Measurements from ENCODE around the gene SRRM5.

DNA sequence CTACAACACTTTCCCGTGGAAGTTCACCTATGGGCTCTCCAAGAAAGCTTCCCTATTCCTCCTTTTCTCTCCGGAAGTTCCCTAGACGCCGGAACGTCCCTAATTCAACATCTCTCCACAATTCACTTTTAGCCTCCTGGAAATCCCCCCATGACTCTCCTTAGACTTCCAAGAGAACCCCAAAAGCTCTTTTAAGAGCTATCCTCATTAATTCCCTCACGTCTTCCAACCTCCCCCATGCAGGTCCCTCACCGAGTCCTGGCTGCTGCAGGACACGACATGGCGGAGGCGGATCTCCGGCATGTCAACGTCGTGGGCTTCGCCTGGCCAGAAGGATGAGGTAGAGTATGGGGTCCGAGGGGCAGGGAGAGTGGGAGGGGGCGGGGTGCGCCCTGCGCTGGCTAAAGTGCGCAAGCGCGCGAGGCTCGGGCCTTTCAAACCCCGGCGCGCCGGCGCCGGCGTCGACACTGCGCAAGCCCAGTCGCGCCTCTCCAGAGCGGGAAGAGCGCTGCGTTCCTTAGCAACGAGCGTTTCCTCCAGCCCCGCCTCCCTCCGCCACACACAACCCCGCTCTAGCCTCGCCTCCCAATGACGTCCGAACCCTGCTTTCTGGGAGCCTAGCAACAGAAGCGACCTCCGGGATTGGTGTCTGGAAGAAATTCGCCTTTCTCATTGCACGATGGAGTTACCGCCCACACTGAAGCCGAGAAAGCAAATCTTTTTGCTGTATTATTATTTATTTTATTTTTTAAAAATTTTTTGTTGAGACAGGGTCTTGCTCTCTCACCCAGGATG is 36.5 kb upstream of the SRRM5 start, which contains the start of the genes PINLYP and XRCC1:
- TF ChIP-seq, protein P1, sequence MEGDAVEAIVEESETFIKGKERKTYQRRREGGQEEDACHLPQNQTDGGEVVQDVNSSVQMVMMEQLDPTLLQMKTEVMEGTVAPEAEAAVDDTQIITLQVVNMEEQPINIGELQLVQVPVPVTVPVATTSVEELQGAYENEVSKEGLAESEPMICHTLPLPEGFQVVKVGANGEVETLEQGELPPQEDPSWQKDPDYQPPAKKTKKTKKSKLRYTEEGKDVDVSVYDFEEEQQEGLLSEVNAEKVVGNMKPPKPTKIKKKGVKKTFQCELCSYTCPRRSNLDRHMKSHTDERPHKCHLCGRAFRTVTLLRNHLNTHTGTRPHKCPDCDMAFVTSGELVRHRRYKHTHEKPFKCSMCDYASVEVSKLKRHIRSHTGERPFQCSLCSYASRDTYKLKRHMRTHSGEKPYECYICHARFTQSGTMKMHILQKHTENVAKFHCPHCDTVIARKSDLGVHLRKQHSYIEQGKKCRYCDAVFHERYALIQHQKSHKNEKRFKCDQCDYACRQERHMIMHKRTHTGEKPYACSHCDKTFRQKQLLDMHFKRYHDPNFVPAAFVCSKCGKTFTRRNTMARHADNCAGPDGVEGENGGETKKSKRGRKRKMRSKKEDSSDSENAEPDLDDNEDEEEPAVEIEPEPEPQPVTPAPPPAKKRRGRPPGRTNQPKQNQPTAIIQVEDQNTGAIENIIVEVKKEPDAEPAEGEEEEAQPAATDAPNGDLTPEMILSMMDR (conservative IDR thresholded peaks at IDR 0.05), result no peak
- TF ChIP-seq ZFX (IDR thresholded peaks at IDR 0.05), result no peak

Data from C4-2B (cell line).